Esophagus muscularis mucosa (tissue), 4 donors: ENCODE data around the gene FNIP1.

Experiments used
- EP300 ChIP-seq: sonication (generic); formaldehyde crosslinking; IDR thresholded peaks from one replicate; pipeline ENCODE4 v1.6.1; 2017; ENCODE audit warnings: antibody characterized with exemption
- POLR2A ChIP-seq: fragments of 450-650 bp; IDR thresholded peaks from one replicate; pipeline ENCODE4 v1.6.1; 2017; ENCODE audit warnings: antibody characterized with exemption, moderate library complexity, mild to moderate bottlenecking, low read depth
- POLR2AphosphoS5 ChIP-seq, 2 donors: sonication (generic); formaldehyde crosslinking; IDR thresholded peaks; one replicate each; pipeline ENCODE4 v1.6.1; 2017; ENCODE audit warnings: antibody characterized with exemption in 2 of 2
- TF ChIP-seq, protein P1 (sequence below), 3 experiments: fragments of 200-600 bp in 2 of 3; fragments of 450-650 bp in 1 of 3; sonication (generic) in 2 of 3; IDR thresholded peaks; one replicate each; pipeline ENCODE4 v1.5.1; 2017 to 2019; ENCODE audit warnings: antibody characterized with exemption in 3 of 3, mild to moderate bottlenecking in 2 of 3, moderate library complexity in 1 of 3

DNA sequence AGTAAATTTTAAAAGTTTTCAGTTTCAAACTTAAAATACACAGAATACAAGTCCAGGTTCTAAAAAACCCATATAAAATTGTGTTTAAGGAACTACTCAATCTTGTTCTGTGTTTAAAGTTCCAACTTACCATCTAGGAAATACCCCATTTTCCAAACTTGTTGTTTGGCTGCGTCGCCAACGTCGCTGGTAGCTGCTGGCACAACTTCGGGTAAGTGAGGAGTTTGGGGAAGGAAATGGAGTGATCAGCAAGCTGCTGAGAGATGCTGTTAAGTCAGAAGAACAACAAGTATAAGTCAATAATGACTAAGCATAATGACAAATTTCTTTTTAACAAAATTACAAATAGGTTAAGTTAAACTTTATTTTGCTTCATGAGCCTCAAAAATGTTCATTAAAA is 90.5 kb downstream of the FNIP1 start:
- no peak for TF ChIP-seq POLR2A
- TF ChIP-seq, protein P1, sequence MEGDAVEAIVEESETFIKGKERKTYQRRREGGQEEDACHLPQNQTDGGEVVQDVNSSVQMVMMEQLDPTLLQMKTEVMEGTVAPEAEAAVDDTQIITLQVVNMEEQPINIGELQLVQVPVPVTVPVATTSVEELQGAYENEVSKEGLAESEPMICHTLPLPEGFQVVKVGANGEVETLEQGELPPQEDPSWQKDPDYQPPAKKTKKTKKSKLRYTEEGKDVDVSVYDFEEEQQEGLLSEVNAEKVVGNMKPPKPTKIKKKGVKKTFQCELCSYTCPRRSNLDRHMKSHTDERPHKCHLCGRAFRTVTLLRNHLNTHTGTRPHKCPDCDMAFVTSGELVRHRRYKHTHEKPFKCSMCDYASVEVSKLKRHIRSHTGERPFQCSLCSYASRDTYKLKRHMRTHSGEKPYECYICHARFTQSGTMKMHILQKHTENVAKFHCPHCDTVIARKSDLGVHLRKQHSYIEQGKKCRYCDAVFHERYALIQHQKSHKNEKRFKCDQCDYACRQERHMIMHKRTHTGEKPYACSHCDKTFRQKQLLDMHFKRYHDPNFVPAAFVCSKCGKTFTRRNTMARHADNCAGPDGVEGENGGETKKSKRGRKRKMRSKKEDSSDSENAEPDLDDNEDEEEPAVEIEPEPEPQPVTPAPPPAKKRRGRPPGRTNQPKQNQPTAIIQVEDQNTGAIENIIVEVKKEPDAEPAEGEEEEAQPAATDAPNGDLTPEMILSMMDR (IDR thresholded peaks at IDR 0.05), result no peak
- no peak for TF ChIP-seq POLR2AphosphoS5 (IDR thresholded peaks at IDR 0.05)
- no peak for TF ChIP-seq EP300
